ENCODE measurements around the gene MAD1L1.

DNA sequence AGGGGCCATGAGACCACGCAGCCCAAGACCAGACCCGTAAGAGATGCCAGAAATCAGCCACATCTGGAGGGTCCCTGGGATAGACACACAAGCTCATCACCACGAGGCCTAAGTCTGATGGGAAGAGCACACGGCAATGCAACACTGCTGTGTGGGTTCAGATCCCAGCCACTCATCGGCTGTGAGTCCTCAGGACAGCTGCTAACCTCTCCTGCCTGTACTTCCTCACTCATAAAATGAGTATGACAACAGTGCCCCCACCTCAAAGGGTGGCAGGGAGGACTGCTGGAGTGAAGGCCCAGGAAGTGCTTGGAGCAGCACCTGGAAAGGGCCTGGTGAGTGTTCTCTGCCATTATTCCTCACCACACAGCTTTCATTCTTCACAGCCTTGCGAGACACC lies 60.9 kb downstream of the MAD1L1 start:
- TF ChIP-seq, protein P1, sequence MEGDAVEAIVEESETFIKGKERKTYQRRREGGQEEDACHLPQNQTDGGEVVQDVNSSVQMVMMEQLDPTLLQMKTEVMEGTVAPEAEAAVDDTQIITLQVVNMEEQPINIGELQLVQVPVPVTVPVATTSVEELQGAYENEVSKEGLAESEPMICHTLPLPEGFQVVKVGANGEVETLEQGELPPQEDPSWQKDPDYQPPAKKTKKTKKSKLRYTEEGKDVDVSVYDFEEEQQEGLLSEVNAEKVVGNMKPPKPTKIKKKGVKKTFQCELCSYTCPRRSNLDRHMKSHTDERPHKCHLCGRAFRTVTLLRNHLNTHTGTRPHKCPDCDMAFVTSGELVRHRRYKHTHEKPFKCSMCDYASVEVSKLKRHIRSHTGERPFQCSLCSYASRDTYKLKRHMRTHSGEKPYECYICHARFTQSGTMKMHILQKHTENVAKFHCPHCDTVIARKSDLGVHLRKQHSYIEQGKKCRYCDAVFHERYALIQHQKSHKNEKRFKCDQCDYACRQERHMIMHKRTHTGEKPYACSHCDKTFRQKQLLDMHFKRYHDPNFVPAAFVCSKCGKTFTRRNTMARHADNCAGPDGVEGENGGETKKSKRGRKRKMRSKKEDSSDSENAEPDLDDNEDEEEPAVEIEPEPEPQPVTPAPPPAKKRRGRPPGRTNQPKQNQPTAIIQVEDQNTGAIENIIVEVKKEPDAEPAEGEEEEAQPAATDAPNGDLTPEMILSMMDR (IDR thresholded peaks at IDR 0.05): no peak
- TF ChIP-seq EP300 (IDR thresholded peaks at IDR 0.05): no peak
